ENCODE data around the gene ZNF420. TPM values are rescaled to one million over a fixed set of nuclear protein-coding genes. Genes with fewer than 3 reads are reported as not detected.
"Not testable (repeated sequence)": the region's sequence is repeated elsewhere in the genome, so short reads cannot be mapped to it uniquely, and the experiment has no call there.

Gene ZNF420
- 1 to 10 TPM; 6.4 to 8.3 TPM for total RNA-seq
- total RNA-seq, result 12.1 to 48.3 reads per million in 2 donors

GRCh38 chr19:37077934-37078716 lies at the start of gene ZNF420:
ZNF420 (plus strand) TSS chr19:37078433; CDS start chr19:37089119, 10,686 bp downstream.
- ATAC-seq, result peak; percentile 97
- peak; percentile 69 to 81 (median 77) for DNase-seq
- H3K27ac Mint-ChIP-seq, result peak within 1 kb of the TSS; percentile 97
- no peaks in the 10 kb centered on the region for H3K27me3 Mint-ChIP-seq
- H3K9me3 ChIP-seq (ENCODE audit: control insufficient read depth, low read length, poor library complexity, severe bottlenecking), result no peaks in the 10 kb centered on the region
- H3K36me3 Mint-ChIP-seq (ENCODE audit: low read depth), result peaks cover 13% of the 10 kb centered on the region
- peak within 1 kb of the TSS; percentile 98 for H3K4me3 Mint-ChIP-seq
- H3K4me1 Mint-ChIP-seq, result peaks cover 23% of the 10 kb centered on the region

GRCh38 chr19:37045140-37045539 lies 33.1 kb upstream of the ZNF420 start:
- ATAC-seq (no peak), DNase-seq (no peak)
- Mint-ChIP-seq H3K27ac (no peak overlapping the region), H3K36me3 (ENCODE audit: low read depth) (no peaks in the 10 kb centered on the region), H3K4me3 (no peak overlapping the region), H3K27me3 (no peaks in the 10 kb centered on the region), H3K4me1 (no peaks in the 10 kb centered on the region)
- peaks cover 3% of the 10 kb centered on the region for H3K9me3 ChIP-seq (ENCODE audit: control insufficient read depth, low read length, poor library complexity, severe bottlenecking)

DNA sequence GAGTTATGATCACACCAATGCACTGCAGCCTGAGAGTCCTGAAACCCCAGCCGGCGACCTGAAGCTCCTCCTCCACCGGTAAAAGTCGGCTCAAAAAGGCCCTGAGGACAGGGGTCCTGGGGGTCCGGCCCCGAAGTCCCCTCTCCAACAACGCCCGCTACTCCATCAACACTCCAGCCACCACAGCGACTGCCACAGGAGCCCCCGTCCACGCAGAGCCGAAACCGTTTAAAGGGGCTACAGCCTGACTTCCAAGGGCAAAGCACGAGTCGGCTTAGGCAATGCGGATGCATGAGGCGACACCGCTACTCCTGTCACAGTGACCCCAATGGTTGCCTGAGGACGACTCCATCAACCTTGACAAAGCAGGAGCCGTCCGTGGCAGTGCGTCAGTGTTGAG lies 22.9 kb upstream of the ZNF420 start:
- Mint-ChIP-seq H3K27me3 (no peaks in the 10 kb centered on the region), H3K27ac (no peak overlapping the region), H3K36me3 (ENCODE audit: low read depth) (peaks cover 3% of the 10 kb centered on the region), H3K4me3 (no peak overlapping the region), H3K4me1 (no peaks in the 10 kb centered on the region)
- DNase-seq (no peak), ATAC-seq (no peak)
- H3K9me3 ChIP-seq (ENCODE audit: control insufficient read depth, low read length, poor library complexity, severe bottlenecking), result no peaks in the 10 kb centered on the region

GRCh38 chr19:37056776-37057175 lies 21.5 kb upstream of the ZNF420 start:
- Mint-ChIP-seq H3K27ac (no peak overlapping the region), H3K4me1 (no peaks in the 10 kb centered on the region), H3K27me3 (no peaks in the 10 kb centered on the region), H3K36me3 (ENCODE audit: low read depth) (peaks cover 3% of the 10 kb centered on the region), H3K4me3 (no peak overlapping the region)
- DNase-seq (no peak), ATAC-seq (no peak)
- H3K9me3 ChIP-seq (ENCODE audit: control insufficient read depth, low read length, poor library complexity, severe bottlenecking), result no peaks in the 10 kb centered on the region

DNA sequence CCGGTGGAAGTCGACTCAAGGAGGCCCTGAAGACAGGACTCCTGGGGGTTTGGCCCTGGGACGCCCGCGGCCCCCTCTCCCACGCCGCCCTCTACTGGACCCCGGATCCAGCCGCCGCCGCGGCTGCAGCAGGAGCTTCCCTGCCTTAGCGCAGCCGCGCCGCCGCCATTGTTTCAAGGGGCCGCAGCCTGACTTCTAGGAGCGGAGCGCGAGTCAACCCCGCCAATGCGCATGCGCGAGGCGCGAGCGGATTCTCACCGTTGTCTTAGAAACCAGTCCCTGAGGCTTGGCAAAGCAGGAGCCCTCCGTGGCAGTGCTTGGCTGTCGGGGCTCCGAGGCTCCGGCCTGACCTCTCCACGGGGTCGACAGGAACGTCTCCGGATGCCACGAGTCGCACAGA lies 19.1 kb upstream of the ZNF420 start:
- no peak for DNase-seq
- H3K27me3 Mint-ChIP-seq, result no peaks in the 10 kb centered on the region
- no peak for ATAC-seq
- H3K9me3 ChIP-seq (ENCODE audit: control insufficient read depth, low read length, poor library complexity, severe bottlenecking), result no peaks in the 10 kb centered on the region
- peaks cover 3% of the 10 kb centered on the region for H3K36me3 Mint-ChIP-seq (ENCODE audit: low read depth)
- no peak overlapping the region for H3K27ac Mint-ChIP-seq
- no peaks in the 10 kb centered on the region for H3K4me1 Mint-ChIP-seq
- H3K4me3 Mint-ChIP-seq, result no peak overlapping the region

DNA sequence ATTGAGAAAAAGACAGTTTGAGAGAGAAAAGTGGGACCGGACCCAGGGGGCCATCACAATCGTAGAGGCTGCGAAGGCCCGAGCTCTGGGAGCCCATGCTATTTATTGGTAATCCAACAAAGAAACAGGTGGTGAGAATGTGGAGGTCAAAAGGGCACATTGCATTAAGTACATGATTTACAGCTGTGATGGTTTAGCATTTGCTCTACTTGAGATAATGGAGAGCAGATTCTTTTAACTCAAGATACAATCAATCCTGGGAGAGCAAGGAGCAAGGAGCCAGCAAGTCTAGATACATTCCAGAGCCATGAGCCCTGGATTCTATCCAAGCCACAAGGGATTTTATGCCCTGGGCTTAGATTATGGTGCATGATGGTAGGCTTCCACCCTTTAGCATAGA lies 13.3 kb upstream of the ZNF420 start:
- not testable (repeated sequence) for H3K27me3 Mint-ChIP-seq; ATAC-seq; H3K4me1 Mint-ChIP-seq; H3K4me3 Mint-ChIP-seq; H3K27ac Mint-ChIP-seq; H3K36me3 Mint-ChIP-seq (ENCODE audit: low read depth); DNase-seq; H3K9me3 ChIP-seq (ENCODE audit: control insufficient read depth, low read length, poor library complexity, severe bottlenecking)

GRCh38 chr19:37074111-37074510 lies 4.1 kb upstream of the ZNF420 start:
- DNase-seq, result no peak
- H3K4me3 Mint-ChIP-seq, result no peak overlapping the region
- ATAC-seq, result no peak
- peaks cover 17% of the 10 kb centered on the region for H3K4me1 Mint-ChIP-seq
- H3K36me3 Mint-ChIP-seq (ENCODE audit: low read depth), result peaks cover 12% of the 10 kb centered on the region
- no peaks in the 10 kb centered on the region for H3K9me3 ChIP-seq (ENCODE audit: control insufficient read depth, low read length, poor library complexity, severe bottlenecking)
- H3K27ac Mint-ChIP-seq, result no peak overlapping the region
- H3K27me3 Mint-ChIP-seq, result no peaks in the 10 kb centered on the region

DNA sequence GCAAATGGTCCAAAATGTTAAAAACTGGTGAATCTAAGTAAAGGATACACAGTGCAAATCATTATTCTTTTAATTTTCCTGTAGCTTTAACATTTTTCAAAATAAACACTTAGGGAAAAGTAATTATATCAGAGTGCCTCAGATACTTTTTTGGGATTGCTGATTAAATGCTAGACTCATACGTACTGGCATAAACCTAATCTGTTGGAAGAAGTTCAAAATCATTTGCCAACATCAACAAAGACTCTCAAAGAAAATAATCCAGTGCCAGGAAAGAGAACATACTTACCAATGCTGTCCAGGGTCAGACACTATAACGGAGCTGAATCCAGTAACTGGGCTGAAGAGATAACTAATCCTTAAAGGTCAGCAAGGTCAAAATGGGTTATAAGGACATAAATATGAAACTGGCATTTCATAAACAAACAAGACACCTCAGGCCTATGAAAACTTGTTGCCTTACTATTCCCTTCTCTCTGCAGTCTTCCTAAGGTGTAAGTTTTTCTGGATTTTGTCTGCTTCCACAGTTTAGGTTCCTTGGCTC lies 3.3 kb upstream of the ZNF420 start:
- H3K36me3 Mint-ChIP-seq (ENCODE audit: low read depth), result peaks cover 10% of the 10 kb centered on the region
- H3K27me3 Mint-ChIP-seq, result no peaks in the 10 kb centered on the region
- no peaks in the 10 kb centered on the region for H3K9me3 ChIP-seq (ENCODE audit: control insufficient read depth, low read length, poor library complexity, severe bottlenecking)
- DNase-seq (no peak), ATAC-seq (no peak)
- peaks cover 23% of the 10 kb centered on the region for H3K4me1 Mint-ChIP-seq
- H3K27ac Mint-ChIP-seq, result no peak overlapping the region
- no peak overlapping the region for H3K4me3 Mint-ChIP-seq

- not testable (repeated sequence) for ATAC-seq
Observed at GRCh38 chr19:37076524-37076923, 1.7 kb upstream of the ZNF420 start.

DNA sequence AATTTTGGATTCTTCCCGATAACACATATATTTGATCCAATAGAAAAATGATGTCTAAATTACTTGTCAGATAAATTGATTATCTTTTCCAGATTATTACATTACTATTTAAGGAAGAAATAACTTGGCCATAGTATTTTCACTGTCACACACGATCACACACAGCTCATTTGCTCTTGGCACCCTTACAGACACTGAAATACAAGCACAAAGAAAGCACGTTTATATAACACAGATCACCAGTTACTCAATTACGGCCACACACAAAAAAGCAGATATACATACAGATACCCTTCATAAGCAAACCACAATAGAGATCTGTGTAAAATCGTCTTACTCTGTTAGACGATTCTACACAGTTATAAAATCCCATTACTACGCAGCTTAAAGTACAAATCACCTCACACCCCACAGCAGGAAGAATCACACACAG lies 716 bp upstream of the ZNF420 start:
- H3K4me1 Mint-ChIP-seq, result peaks cover 23% of the 10 kb centered on the region
- peaks cover 13% of the 10 kb centered on the region for H3K36me3 Mint-ChIP-seq (ENCODE audit: low read depth)
- no peak for DNase-seq
- H3K27me3 Mint-ChIP-seq, result no peaks in the 10 kb centered on the region
- ATAC-seq, result no peak
- H3K4me3 Mint-ChIP-seq, result peak overlapping the region; percentile 98
- H3K9me3 ChIP-seq (ENCODE audit: control insufficient read depth, low read length, poor library complexity, severe bottlenecking), result no peaks in the 10 kb centered on the region
- H3K27ac Mint-ChIP-seq, result peak overlapping the region; percentile 97

More at GRCh38 chr19:37076524-37076923, 1.7 kb upstream of the ZNF420 start:
- H3K27ac Mint-ChIP-seq; H3K4me3 Mint-ChIP-seq; H3K27me3 Mint-ChIP-seq; DNase-seq; H3K9me3 ChIP-seq (ENCODE audit: control insufficient read depth, low read length, poor library complexity, severe bottlenecking): not testable (repeated sequence)
- Mint-ChIP-seq H3K4me1 (peaks cover 23% of the 10 kb centered on the region), H3K36me3 (ENCODE audit: low read depth) (peaks cover 10% of the 10 kb centered on the region)

GRCh38 chr19:37078717-37079032 lies 442 bp downstream of the ZNF420 start:
- Mint-ChIP-seq H3K4me3 (peak overlapping the region; percentile 98), H3K4me1 (peaks cover 23% of the 10 kb centered on the region)
- DNase-seq, result no peak

GRCh38 chr19:37079238-37079637 lies 1.0 kb downstream of the ZNF420 start:
- Mint-ChIP-seq H3K27me3 (no peaks in the 10 kb centered on the region), H3K4me1 (peaks cover 23% of the 10 kb centered on the region), H3K4me3 (peak overlapping the region; percentile 98), H3K27ac (peak overlapping the region; percentile 97), H3K36me3 (ENCODE audit: low read depth) (peaks cover 13% of the 10 kb centered on the region)
- no peak for DNase-seq
- no peaks in the 10 kb centered on the region for H3K9me3 ChIP-seq (ENCODE audit: control insufficient read depth, low read length, poor library complexity, severe bottlenecking)
- no peak for ATAC-seq

More at GRCh38 chr19:37078717-37079032, 442 bp downstream of the ZNF420 start:
- H3K9me3 ChIP-seq (ENCODE audit: control insufficient read depth, low read length, poor library complexity, severe bottlenecking), result no peaks in the 10 kb centered on the region
- peak overlapping the region; percentile 97 for H3K27ac Mint-ChIP-seq
- no peak for ATAC-seq
- peaks cover 13% of the 10 kb centered on the region for H3K36me3 Mint-ChIP-seq (ENCODE audit: low read depth)
- no peaks in the 10 kb centered on the region for H3K27me3 Mint-ChIP-seq

GRCh38 chr19:37082307-37082706 lies 4.1 kb downstream of the ZNF420 start:
- peaks cover 2% of the 10 kb centered on the region for H3K9me3 ChIP-seq (ENCODE audit: control insufficient read depth, low read length, poor library complexity, severe bottlenecking)
- H3K36me3 Mint-ChIP-seq (ENCODE audit: low read depth), result peaks cover 13% of the 10 kb centered on the region
- peaks cover 23% of the 10 kb centered on the region for H3K4me1 Mint-ChIP-seq
- H3K27me3 Mint-ChIP-seq, result no peaks in the 10 kb centered on the region
- H3K27ac Mint-ChIP-seq, result no peak overlapping the region
- DNase-seq (no peak), ATAC-seq (no peak)
- H3K4me3 Mint-ChIP-seq, result no peak overlapping the region

GRCh38 chr19:37087110-37087509 lies 8.9 kb downstream of the ZNF420 start:
- Mint-ChIP-seq H3K27ac (no peak overlapping the region), H3K4me3 (no peak overlapping the region), H3K27me3 (no peaks in the 10 kb centered on the region), H3K36me3 (ENCODE audit: low read depth) (peaks cover 12% of the 10 kb centered on the region), H3K4me1 (no peaks in the 10 kb centered on the region)
- no peak for DNase-seq
- H3K9me3 ChIP-seq (ENCODE audit: control insufficient read depth, low read length, poor library complexity, severe bottlenecking), result peaks cover 21% of the 10 kb centered on the region
- no peak for ATAC-seq
